BJ (cell line): ENCODE measurements around the gene RIN1. TPM values are rescaled to one million over a fixed set of nuclear protein-coding genes. Genes with fewer than 3 reads are reported as not detected.

Experiments
- CTCF ChIA-PET: fragments of 350-600 bp; formaldehyde crosslinking; extraction: SDS; loops from one replicate; lab custom pipeline; 2021; ENCODE audit warnings: antibody characterized with exemption, inconsistent platforms; lab: Yijun Ruan, JAX
- POLR2A ChIA-PET: fragments of 300-600 bp; sonication (Branson Sonifier 250); formaldehyde crosslinking; extraction: SDS; loops from one replicate; lab custom pipeline; 2021; ENCODE audit warnings: antibody characterized with exemption; lab: Charles Lee
- DNase-seq: peaks from one replicate; pipeline ENCODE4 v3.0.0-alpha.2; 2011; ENCODE audit warnings: low read depth
- H3K27me3 ChIP-seq: 2 replicates; pipeline ENCODE4 v1.6.0; 2011; ENCODE audit warnings: low read length; ENCODE audit not compliant: control insufficient read depth, insufficient read depth
- H3K36me3 ChIP-seq: 2 replicates; pipeline ENCODE4 v1.5.1; 2011; ENCODE audit warnings: low read length; ENCODE audit not compliant: control insufficient read depth, insufficient read depth
- H3K4me3 ChIP-seq: 2 replicates; pipeline ENCODE4 v1.5.1; 2011; ENCODE audit warnings: low read depth, mild to moderate bottlenecking, control low read depth, low read length
- CTCF ChIP-seq: IDR thresholded peaks from 2 replicates; pipeline ENCODE4 v1.5.1; 2011; ENCODE audit warnings: low read depth, mild to moderate bottlenecking, control low read depth, inconsistent platforms, low read length, moderate library complexity; ENCODE audit not compliant: insufficient read depth
- polyA plus RNA-seq: library from polyadenylated mRNA; depleted of rRNA; stranded (reverse); fragments of >200 nt; gene quantifications from 2 replicates; pipeline ENCODE4 v1.2.3, GENCODE V29; 2011

RIN1 gene
- polyA plus RNA-seq, 1 experiment: 9.2 TPM

GRCh38 chr11:66329165-66329673 is 7.0 kb downstream of the RIN1 start:
- no peak for DNase-seq
- Histone ChIP-seq H3K4me3 (no peak overlapping the region), H3K27me3 (no peaks in the 10 kb centered on the region), H3K36me3 (peaks cover 22% of the 10 kb centered on the region)
- no peak for TF ChIP-seq CTCF
- ChIA-PET CTCF (interaction anchor here (1.4 to 8.7 kb wide), 3 partner anchors 11 to 57 kb away, joined by 7 to 201 read pairs (median 28); partner anchors contain the start of gene CD248), POLR2A (interaction anchor here (0.5 kb wide), 2 partner anchors 14 to 17 kb away, joined by 3 to 4 read pairs; no protein-coding TSS in a partner anchor)

- POLR2A ChIA-PET: interaction anchor here (0.5 kb wide), 2 partner anchors 13 to 17 kb away, joined by 3 to 4 read pairs; no protein-coding TSS in a partner anchor
- peaks cover 18% of the 10 kb centered on the region for H3K36me3 ChIP-seq
- TF ChIP-seq CTCF: peak; percentile 94
Measured at GRCh38 chr11:66328302-66329144, 7.7 kb downstream of the RIN1 start.

GRCh38 chr11:66328031-66328301 is 8.3 kb downstream of the RIN1 start:
- no peaks in the 10 kb centered on the region for H3K27me3 ChIP-seq
- POLR2A ChIA-PET: no interaction called here
- no peak for DNase-seq
- peaks cover 12% of the 10 kb centered on the region for H3K36me3 ChIP-seq
- CTCF ChIA-PET: no interaction called here
- no peak for TF ChIP-seq CTCF
- no peak overlapping the region for H3K4me3 ChIP-seq

More at GRCh38 chr11:66328302-66329144, 7.7 kb downstream of the RIN1 start:
- no peak for DNase-seq
- H3K27me3 ChIP-seq: no peaks in the 10 kb centered on the region
- H3K4me3 ChIP-seq: no peak overlapping the region
- CTCF ChIA-PET: interaction anchor here (4.0 to 8.7 kb wide), 2 partner anchors 10 to 16 kb away, joined by 28 to 201 read pairs; partner anchors contain the start of gene CD248

GRCh38 chr11:66327171-66328030 is 8.8 kb downstream of the RIN1 start:
- peak; percentile 25; the same call in 1 of the 2 replicates for TF ChIP-seq CTCF
- ChIA-PET CTCF (interaction anchor here (0.6 to 4.0 kb wide), 10 partner anchors 8 to 58 kb away, joined by 3 to 77 read pairs (median 4); partner anchors contain the start of genes B4GAT1, BRMS1, CD248 and RIN1), POLR2A (interaction anchor here (0.8 to 1.8 kb wide), 2 partner anchors 10 to 15 kb away, joined by 6 to 17 read pairs; partner anchors contain the start of gene CD248)
- DNase-seq: no peak
- no peaks in the 10 kb centered on the region for H3K27me3 ChIP-seq
- H3K36me3 ChIP-seq: peaks cover 8% of the 10 kb centered on the region
- no peak overlapping the region for H3K4me3 ChIP-seq
